HG02759 (cell line): ENCODE measurements around the gene PIM1.
"Not testable (repeated sequence)": the region's sequence is repeated elsewhere in the genome, so short reads cannot be mapped to it uniquely, and the experiment has no call there.

ENCODE experiments used
- ATAC-seq: cut with Tn5 transposase; IDR thresholded peaks from one replicate; pipeline ENCODE4 v1.9.1; 2021; ENCODE audit warnings: mild to moderate bottlenecking, moderate library complexity; ENCODE audit not compliant: unreplicated experiment

The PIM1 gene

GRCh38 chr6:37187321-37188022, 17.5 kb downstream of the PIM1 start:
- no peak for ATAC-seq

- ATAC-seq, result no peak
Observed at GRCh38 chr6:37188962-37189510, 19.1 kb downstream of the PIM1 start.

- ATAC-seq, result no peak
Observed at GRCh38 chr6:37190159-37190535, 20.2 kb downstream of the PIM1 start.

- ATAC-seq, result no peak
Observed at GRCh38 chr6:37192666-37193065, 22.7 kb downstream of the PIM1 start.

GRCh38 chr6:37194886-37195285, 24.9 kb downstream of the PIM1 start:
- not testable (repeated sequence) for ATAC-seq

GRCh38 chr6:37196451-37196850, 26.5 kb downstream of the PIM1 start:
- not testable (repeated sequence) for ATAC-seq

GRCh38 chr6:37200085-37200484, 30.1 kb downstream of the PIM1 start:
- ATAC-seq, result no peak

- ATAC-seq, result no peak
Observed at GRCh38 chr6:37201726-37202125, 31.8 kb downstream of the PIM1 start.

GRCh38 chr6:37202788-37203491, 33.0 kb downstream of the PIM1 start:
- no peak for ATAC-seq

- no peak for ATAC-seq
Observed at GRCh38 chr6:37204014-37204751, 34.2 kb downstream of the PIM1 start.

GRCh38 chr6:37205175-37205996, 35.4 kb downstream of the PIM1 start:
- no peak for ATAC-seq

- no peak for ATAC-seq
Observed at GRCh38 chr6:37205997-37206340, 36.0 kb downstream of the PIM1 start.

GRCh38 chr6:37206622-37207021, 36.7 kb downstream of the PIM1 start:
- no peak for ATAC-seq

- ATAC-seq, result peak; percentile 54
Observed at GRCh38 chr6:37207903-37208456, 38.0 kb downstream of the PIM1 start.

GRCh38 chr6:37208793-37209192, 38.8 kb downstream of the PIM1 start:
- no peak for ATAC-seq

GRCh38 chr6:37209461-37210205, 39.7 kb downstream of the PIM1 start:
- ATAC-seq, result no peak

- no peak for ATAC-seq
Observed at GRCh38 chr6:37210313-37210968, 40.5 kb downstream of the PIM1 start.

- ATAC-seq, result no peak
Observed at GRCh38 chr6:37212268-37212667, 42.3 kb downstream of the PIM1 start.

- no peak for ATAC-seq
Observed at GRCh38 chr6:37218061-37218460, 48.1 kb downstream of the PIM1 start.
